ENCODE measurements around the gene EMX1.

Gene EMX1

GRCh38 chr2:72924353-72925240 lies 7.3 kb downstream of the EMX1 start:
- DNase-seq (ENCODE audit: low read depth), result no peak

DNA sequence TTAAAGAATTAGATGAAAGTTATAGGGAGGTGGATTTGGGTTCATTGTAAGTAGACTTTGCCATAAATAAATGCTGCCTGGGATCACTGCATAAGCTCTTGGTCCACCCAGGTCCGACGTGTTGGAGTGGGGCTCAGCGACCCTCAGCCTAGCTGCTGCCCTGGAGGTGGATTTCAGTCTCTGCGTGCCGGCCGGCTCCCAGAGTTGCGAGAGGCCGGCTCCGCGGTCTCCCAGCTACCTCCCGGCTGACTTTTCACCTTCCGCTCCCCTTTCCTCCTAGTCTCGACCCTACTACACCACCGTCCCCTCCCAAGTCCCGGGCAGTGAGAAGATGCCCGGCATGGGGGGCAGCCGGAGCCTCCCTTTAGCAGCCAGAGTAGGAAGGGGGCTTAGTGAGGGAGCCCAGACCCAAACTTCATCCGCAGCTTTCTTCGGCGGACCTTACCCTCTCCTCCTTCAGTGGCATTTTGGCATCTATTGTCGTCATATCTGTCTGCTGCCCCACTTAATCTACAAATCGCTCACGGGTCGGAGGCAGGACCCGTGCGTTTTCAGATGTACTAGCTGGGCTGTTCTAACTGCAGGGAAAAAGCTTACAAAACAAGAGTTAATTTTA lies 8.1 kb downstream of the EMX1 start:
- no peak for DNase-seq (ENCODE audit: low read depth)

DNA sequence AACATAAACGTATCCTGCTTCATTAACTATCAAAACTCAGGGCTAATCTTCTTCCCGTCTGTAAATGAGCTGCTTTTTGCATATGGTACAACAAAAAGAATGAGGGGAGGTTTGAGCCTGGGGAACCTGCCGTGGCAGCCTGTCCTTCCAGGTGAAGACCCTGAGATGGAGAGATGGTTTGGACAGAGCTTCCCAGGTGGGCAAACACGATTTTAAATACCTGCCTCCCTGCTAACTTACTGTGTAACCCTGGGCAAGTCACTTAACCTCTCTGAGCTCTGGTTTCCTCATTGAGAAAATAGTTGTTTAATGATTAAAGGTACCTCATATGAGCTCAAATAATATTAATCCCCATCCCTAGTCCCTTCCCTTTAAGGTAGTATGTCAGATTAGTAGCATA lies 9.0 kb downstream of the EMX1 start:
- no peak for DNase-seq (ENCODE audit: low read depth)

GRCh38 chr2:72926811-72927465 lies 9.6 kb downstream of the EMX1 start:
- no peak for DNase-seq (ENCODE audit: low read depth)

GRCh38 chr2:72927619-72928550 lies 10.6 kb downstream of the EMX1 start:
- no peak for DNase-seq (ENCODE audit: low read depth)

DNA sequence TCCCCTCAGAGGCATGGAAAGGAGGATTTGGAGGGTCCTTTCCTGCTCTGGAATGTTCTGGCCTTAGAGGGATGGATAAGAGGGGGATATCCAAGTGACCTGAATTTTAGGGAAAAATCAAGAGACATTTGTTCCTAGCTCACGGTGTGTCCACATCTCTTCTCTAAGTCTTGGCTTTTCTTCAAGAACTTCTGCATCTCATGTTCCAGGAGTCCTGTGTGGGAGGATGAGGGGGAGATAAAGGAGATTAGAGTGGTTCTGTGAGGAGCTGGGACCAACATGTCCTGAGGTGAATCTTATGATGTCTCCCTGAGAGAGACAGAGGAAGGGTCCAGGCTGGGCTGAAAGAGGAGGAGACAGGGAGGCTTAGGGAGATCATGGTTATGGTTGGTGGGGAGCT lies 11.7 kb downstream of the EMX1 start:
- no peak for DNase-seq (ENCODE audit: low read depth)

GRCh38 chr2:72931280-72931910 lies 14.1 kb downstream of the EMX1 start:
- no peak for DNase-seq (ENCODE audit: low read depth)

DNA sequence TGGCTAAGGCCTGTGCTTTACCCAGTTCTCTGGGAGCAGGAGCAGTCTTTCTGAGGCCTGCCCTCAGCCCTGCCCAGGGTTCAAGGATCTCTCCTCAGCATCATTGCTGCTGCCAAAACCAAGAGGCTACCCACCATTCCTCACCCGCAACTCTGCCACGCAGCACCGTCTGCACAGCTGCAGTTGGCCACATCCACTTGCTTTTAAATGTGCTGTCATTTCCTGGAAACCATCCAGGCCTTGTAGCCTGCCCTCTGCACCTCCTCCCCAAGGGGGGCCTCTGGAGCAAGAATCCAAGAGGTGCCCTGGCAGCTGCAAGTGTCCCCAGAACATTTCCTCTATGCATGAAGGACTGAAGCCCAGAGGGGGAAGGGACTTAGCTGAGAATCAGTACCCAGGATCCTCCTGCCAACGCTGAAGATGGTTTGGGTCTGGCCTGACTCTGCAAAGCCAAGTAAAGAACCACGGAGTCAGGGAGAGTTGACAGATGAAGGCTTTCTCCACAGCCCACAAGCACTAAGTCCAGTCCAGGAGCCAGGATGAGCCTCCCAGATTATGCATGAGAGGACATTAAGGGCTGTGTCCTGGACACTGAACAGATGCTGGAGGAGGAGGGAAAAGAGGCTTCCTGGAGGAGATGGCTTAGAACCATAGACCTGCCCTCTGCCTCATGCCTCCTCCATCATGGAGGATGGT lies 14.9 kb downstream of the EMX1 start:
- no peak for DNase-seq (ENCODE audit: low read depth)

GRCh38 chr2:72932805-72933204 lies 15.5 kb downstream of the EMX1 start:
- no peak for DNase-seq (ENCODE audit: low read depth)

- DNase-seq (ENCODE audit: low read depth), result no peak
Measured at GRCh38 chr2:72933207-72933606, 15.9 kb downstream of the EMX1 start.

DNA sequence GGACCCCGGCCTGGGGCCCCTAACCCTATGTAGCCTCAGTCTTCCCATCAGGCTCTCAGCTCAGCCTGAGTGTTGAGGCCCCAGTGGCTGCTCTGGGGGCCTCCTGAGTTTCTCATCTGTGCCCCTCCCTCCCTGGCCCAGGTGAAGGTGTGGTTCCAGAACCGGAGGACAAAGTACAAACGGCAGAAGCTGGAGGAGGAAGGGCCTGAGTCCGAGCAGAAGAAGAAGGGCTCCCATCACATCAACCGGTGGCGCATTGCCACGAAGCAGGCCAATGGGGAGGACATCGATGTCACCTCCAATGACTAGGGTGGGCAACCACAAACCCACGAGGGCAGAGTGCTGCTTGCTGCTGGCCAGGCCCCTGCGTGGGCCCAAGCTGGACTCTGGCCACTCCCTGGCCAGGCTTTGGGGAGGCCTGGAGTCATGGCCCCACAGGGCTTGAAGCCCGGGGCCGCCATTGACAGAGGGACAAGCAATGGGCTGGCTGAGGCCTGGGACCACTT lies 16.4 kb downstream of the EMX1 start:
- DNase-seq (ENCODE audit: low read depth), result no peak

DNA sequence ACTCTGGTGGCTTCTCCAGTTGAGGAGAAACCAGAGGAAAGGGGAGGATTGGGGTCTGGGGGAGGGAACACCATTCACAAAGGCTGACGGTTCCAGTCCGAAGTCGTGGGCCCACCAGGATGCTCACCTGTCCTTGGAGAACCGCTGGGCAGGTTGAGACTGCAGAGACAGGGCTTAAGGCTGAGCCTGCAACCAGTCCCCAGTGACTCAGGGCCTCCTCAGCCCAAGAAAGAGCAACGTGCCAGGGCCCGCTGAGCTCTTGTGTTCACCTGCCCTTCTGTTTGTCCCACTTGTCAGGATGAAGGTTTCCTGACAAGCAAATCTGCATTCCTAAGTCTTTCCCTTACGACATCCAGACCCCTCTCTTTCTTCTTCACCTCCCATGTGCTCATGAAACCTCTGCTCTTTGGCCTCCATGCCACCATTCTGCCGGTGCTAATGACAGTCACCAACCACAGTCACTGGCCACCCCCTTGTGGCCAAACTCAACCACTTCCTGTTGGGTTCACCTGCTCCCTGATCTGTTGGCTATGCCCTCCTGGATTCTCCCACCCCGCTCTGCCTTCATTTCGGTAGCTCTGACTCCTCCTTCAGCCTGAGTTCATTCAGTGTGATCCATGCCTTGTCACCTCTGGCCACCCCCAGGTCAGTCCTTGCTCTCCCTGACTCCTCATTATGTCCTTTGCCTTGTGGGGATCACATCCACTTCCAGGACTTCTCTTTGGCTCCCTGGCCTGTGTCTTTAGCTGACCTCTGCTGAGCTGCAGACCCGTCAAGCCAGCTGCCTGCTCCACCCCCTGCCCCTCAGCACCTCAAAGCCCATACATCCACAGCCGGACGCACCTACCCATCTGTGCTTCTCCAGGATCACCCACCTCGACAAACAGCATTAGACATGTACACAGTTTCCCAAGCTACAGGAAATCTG lies 17.6 kb downstream of the EMX1 start:
- no peak for DNase-seq (ENCODE audit: low read depth)

DNA sequence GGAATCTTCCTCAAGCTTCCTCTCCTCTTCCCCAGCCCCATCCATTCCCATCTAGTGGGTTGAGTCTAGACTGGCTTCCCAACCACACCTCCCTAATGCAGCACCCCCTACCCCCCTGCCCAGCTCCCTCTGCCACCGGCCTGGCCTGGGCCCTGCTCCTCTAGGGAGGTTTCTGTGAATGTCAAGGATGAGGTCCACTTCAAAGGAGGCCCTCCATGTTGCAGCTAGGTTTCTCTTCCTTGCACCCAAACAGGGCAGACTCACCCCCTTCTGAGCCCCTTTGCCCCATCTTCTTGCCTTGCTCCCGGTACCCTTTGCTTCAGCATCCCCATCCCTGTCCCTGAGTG lies 18.3 kb downstream of the EMX1 start:
- no peak for DNase-seq (ENCODE audit: low read depth)

DNA sequence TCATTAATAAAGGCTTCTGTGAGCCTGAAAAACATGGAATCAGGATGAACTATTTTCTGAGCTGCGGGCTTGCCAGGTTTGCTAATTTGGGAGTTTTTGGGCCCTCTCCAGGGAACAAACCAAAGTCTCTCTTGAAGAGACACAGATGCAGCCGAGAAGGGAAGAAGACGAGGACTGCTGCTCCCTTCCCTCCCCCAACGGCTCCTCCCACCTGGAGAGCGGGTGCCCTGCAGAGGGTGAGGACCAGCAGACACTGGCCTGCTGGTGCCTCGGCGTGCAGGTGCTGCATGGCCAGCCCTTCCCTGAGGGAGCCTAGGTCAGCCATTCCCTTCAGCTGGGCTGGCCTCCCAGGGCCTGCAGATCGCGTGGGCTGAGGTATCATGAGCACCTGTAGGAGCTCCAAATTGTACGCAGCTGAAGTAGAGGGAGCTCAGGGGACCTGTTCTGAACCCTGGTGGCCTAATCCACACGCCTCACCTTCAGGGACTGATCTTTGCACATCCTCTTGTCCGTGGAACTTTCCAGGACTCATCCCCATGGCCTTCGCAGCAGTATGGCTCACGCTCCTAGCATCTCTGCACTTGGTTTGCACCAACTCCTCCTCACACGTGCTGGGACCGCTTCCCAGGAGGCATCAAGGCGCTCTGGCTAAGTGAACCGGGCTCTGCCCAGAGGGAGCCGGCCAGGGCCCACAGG lies 19.5 kb downstream of the EMX1 start:
- no peak for DNase-seq (ENCODE audit: low read depth)

DNA sequence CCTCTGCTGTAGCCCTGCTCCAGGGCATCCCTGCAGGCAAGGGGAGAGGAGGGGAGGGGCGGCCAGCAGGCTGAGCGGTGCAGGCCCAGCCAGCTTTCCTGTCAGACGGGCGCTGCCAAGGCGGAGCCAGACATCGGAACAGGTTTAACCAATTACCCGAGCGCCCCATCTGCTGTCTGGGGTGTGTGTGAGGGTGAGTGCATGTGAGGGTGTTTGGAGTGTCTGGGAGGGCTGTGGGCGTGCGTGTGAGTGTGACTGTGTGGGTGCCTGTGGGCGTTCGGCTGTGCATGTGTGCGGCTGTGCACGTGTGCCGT lies 20.0 kb downstream of the EMX1 start:
- no peak for DNase-seq (ENCODE audit: low read depth)

GRCh38 chr2:72938455-72938854 lies 21.1 kb downstream of the EMX1 start:
- DNase-seq (ENCODE audit: low read depth), result no peak

- DNase-seq (ENCODE audit: low read depth), result no peak
Measured at GRCh38 chr2:72940361-72940760, 23.0 kb downstream of the EMX1 start.

- DNase-seq (ENCODE audit: low read depth), result peak; percentile 22
Measured at GRCh38 chr2:72940786-72941185, 23.5 kb downstream of the EMX1 start.

- DNase-seq (ENCODE audit: low read depth), result no peak
Measured at GRCh38 chr2:72942293-72942692, 25.0 kb downstream of the EMX1 start.

All from fibroblast of the conjunctiva (primary cell).